Type B pancreatic cell (in vitro differentiated cells): ENCODE data around the gene RAB24. TPM values are rescaled to one million over a fixed set of nuclear protein-coding genes. Genes with fewer than 3 reads are reported as not detected.
"Not testable (repeated sequence)": the region's sequence is repeated elsewhere in the genome, so short reads cannot be mapped to it uniquely, and the experiment has no call there.

ENCODE experiments used
- DNase-seq: peaks from one replicate; pipeline ENCODE4 v3.0.0; 2021; ENCODE audit warnings: mixed read lengths; ENCODE audit not compliant: unreplicated experiment; ENCODE audit errors: extremely low spot score
- H3K27ac Mint-ChIP-seq: 2 replicates; pipeline ENCODE4 v1.8.0; 2021; ENCODE audit warnings: mild to moderate bottlenecking, mixed read lengths
- H3K27me3 Mint-ChIP-seq: 2 replicates; pipeline ENCODE4 v1.8.0; 2021; ENCODE audit warnings: mixed read lengths
- H3K36me3 Mint-ChIP-seq: 2 replicates; pipeline ENCODE4 v1.8.0; 2021; ENCODE audit warnings: mixed read lengths
- H3K4me1 Mint-ChIP-seq: one replicate; pipeline ENCODE4 v1.8.0; 2021; ENCODE audit warnings: mixed read lengths; ENCODE audit not compliant: unreplicated experiment
- H3K4me3 Mint-ChIP-seq: 2 replicates; pipeline ENCODE4 v1.8.0; 2021; ENCODE audit warnings: mild to moderate bottlenecking, mixed read lengths
- H3K9me3 Mint-ChIP-seq: 2 replicates; pipeline ENCODE4 v1.8.0; 2021; ENCODE audit warnings: mixed read lengths
- total RNA-seq: library from RNA; stranded (reverse); gene quantifications from 2 replicates; pipeline ENCODE4 v1.2.1, GENCODE V29; 2021; ENCODE audit warnings: low replicate concordance
- TF ChIP-seq, protein P1 (sequence below): fragments of 200-600 bp; sonication (generic); conservative IDR thresholded peaks from 2 replicates; pipeline ENCODE4 v1.5.0; 2021; ENCODE audit warnings: antibody characterized with exemption, mild to moderate bottlenecking

Gene RAB24
- total RNA-seq, 1 donor from 2014 or later = 42.6 TPM

DNA sequence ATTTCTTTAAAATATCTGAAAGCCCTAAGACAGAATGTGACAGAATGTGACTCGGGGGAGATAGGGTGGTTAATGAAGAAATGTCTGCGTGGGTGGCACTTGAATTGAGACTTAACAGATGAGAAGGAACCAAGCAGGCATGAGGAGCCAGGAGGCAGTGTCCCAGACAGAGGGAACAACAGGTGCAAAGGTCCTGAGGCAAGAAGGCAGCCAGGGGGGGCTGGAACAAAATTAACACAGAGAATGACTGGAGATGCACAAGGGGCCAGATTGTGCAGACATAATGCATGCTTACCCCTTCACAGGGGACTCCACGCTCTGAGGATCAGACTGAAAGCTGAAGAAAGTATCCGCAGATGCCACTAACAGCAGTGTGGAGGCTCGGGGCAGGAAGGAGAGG, 46.2 kb upstream of the RAB24 start:
- H3K36me3 Mint-ChIP-seq = no peaks in the 10 kb centered on the region
- TF ChIP-seq, protein P1, sequence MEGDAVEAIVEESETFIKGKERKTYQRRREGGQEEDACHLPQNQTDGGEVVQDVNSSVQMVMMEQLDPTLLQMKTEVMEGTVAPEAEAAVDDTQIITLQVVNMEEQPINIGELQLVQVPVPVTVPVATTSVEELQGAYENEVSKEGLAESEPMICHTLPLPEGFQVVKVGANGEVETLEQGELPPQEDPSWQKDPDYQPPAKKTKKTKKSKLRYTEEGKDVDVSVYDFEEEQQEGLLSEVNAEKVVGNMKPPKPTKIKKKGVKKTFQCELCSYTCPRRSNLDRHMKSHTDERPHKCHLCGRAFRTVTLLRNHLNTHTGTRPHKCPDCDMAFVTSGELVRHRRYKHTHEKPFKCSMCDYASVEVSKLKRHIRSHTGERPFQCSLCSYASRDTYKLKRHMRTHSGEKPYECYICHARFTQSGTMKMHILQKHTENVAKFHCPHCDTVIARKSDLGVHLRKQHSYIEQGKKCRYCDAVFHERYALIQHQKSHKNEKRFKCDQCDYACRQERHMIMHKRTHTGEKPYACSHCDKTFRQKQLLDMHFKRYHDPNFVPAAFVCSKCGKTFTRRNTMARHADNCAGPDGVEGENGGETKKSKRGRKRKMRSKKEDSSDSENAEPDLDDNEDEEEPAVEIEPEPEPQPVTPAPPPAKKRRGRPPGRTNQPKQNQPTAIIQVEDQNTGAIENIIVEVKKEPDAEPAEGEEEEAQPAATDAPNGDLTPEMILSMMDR = no peak
- peak overlapping the region; percentile 100 for H3K4me3 Mint-ChIP-seq
- DNase-seq = no peak
- peaks cover 27% of the 10 kb centered on the region for H3K4me1 Mint-ChIP-seq
- H3K27ac Mint-ChIP-seq = peak overlapping the region; percentile 99
- H3K9me3 Mint-ChIP-seq = no peaks in the 10 kb centered on the region
- H3K27me3 Mint-ChIP-seq = peaks cover 7% of the 10 kb centered on the region

DNA sequence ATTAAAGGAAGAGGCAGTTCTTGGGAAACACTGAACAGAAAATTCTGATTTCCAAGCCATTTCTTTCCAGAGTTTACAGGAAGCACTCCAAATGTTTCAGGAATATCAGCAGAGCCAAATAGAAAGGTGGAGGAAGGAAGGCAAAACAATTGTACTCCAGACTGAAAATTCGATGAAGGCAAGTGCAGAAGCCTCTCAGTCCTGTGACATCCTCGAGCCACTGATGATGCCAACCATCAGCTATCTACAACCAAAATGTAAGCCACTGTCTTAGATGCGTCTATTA, 45.8 kb upstream of the RAB24 start:
- TF ChIP-seq, protein P1 = no peak
- Mint-ChIP-seq H3K36me3 (no peaks in the 10 kb centered on the region), H3K4me1 (peaks cover 27% of the 10 kb centered on the region), H3K9me3 (no peaks in the 10 kb centered on the region), H3K4me3 (peak overlapping the region; percentile 100), H3K27ac (peak overlapping the region; percentile 99), H3K27me3 (peaks cover 2% of the 10 kb centered on the region)
- DNase-seq = no peak

DNA sequence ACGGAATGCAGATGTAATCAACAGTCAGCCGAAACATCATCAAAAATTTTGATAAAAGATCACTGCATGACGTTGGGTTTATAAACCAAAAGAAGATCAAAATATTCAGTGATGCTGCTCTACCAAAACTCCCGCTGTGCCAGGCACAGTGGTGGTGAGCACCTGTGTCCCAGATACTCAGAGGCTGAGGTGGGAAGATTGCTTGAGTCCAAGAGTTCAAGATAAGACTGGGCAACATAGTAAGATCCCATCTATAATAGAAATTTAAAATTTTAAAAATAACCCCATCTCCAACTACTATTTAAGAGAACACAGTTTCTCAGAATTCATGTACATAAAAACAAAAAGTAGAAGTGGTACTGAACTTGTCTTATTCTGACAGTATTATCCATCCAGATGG, 44.2 kb upstream of the RAB24 start:
- DNase-seq = no peak
- peaks cover 27% of the 10 kb centered on the region for H3K4me1 Mint-ChIP-seq
- H3K36me3 Mint-ChIP-seq = peaks cover 6% of the 10 kb centered on the region
- H3K27me3 Mint-ChIP-seq = no peaks in the 10 kb centered on the region
- TF ChIP-seq, protein P1 = no peak
- H3K9me3 Mint-ChIP-seq = no peaks in the 10 kb centered on the region
- H3K4me3 Mint-ChIP-seq = no peak overlapping the region
- no peak overlapping the region for H3K27ac Mint-ChIP-seq

DNA sequence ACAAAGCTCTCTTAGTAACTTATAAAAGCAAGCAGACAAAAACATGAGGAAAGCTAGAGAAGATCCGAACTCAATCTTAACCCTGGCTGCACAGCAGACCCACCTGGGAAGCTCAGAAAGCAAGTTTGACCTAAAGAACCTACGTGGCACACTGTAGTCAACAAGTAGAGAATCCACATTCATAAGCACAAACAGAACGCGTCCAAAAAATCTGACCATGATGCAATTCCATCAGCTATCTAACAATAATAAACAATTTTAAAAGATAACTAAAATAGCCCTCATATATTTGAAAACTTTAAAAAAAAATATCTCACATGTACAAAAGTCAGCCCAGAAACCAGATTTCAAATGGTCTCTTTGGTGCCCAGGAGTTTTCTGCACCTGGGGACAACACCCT, 43.3 kb upstream of the RAB24 start:
- DNase-seq = no peak
- H3K27ac Mint-ChIP-seq = no peak overlapping the region
- H3K4me1 Mint-ChIP-seq = peaks cover 24% of the 10 kb centered on the region
- no peaks in the 10 kb centered on the region for H3K9me3 Mint-ChIP-seq
- no peaks in the 10 kb centered on the region for H3K27me3 Mint-ChIP-seq
- H3K4me3 Mint-ChIP-seq = peak overlapping the region; percentile 31
- H3K36me3 Mint-ChIP-seq = peaks cover 7% of the 10 kb centered on the region
- TF ChIP-seq, protein P1 = no peak

DNA sequence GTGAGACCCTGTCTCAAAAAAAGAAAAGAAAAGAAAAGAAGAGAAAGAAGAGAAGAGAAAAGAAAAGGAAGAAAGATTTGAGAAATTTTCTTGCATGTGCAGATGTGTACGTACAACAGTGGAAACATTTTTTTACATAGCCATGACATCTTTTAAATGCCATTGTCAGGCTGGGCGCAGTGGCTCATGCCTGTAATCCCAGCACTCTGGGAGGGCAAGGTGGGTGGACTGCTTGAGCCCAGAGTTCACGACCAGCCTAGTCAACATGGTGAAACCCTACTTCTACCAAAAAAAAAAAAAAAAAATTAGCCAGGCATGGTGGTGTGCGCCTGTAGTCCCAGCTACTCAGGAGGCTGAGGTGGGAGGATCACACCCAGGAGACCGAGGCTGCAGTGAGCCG, 41.4 kb upstream of the RAB24 start:
- H3K27me3 Mint-ChIP-seq = no peaks in the 10 kb centered on the region
- no peak overlapping the region for H3K27ac Mint-ChIP-seq
- H3K4me3 Mint-ChIP-seq = no peak overlapping the region
- no peaks in the 10 kb centered on the region for H3K9me3 Mint-ChIP-seq
- H3K36me3 Mint-ChIP-seq = peaks cover 14% of the 10 kb centered on the region
- TF ChIP-seq, protein P1 = no peak
- peaks cover 10% of the 10 kb centered on the region for H3K4me1 Mint-ChIP-seq
- no peak for DNase-seq

DNA sequence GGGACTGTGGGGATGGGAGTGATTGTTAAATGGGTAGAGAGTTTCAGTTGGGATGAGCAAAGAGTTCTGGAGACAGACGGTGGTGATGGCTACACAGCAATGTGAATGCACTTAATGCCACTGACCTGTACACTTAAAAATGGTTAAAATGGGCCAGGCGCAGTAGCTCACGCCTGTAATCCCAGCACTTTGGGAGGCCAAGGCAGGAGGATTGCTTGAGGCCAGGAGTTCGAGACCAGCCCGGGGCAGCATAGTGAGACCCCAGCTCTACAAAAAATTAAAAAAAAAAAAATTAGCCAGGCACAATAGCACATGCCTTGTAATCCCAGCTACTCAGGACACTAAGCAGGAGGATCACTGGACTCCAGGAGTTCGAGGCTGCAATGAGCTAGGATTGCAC, 40.3 kb upstream of the RAB24 start:
- H3K4me1 Mint-ChIP-seq = no peaks in the 10 kb centered on the region
- no peaks in the 10 kb centered on the region for H3K9me3 Mint-ChIP-seq
- no peak for DNase-seq
- H3K27me3 Mint-ChIP-seq = no peaks in the 10 kb centered on the region
- no peak overlapping the region for H3K4me3 Mint-ChIP-seq
- peak overlapping the region; percentile 2 for H3K27ac Mint-ChIP-seq
- H3K36me3 Mint-ChIP-seq = peaks cover 17% of the 10 kb centered on the region
- TF ChIP-seq, protein P1 = no peak

DNA sequence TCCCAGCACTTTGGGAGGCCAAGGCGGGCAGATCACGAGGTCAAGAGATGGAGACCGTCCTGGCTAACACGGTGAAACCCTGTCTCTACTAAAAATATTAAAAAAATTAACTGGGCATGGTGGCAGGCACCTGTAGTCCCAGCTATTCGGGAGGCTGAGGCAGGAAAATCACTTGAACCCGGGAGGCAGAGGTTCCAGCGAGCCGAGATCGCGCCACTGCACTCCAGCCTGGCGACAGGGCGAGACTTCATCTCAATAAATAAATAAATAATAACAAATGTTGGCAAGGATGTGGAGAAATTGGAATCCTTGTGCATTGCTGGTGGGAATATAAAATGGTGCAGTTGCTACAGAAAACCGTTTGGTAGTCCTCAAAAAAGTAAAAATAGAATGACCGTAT, 39.5 kb upstream of the RAB24 start:
- not testable (repeated sequence) for H3K27ac Mint-ChIP-seq, H3K27me3 Mint-ChIP-seq, H3K9me3 Mint-ChIP-seq, DNase-seq, H3K4me3 Mint-ChIP-seq, H3K4me1 Mint-ChIP-seq
- H3K36me3 Mint-ChIP-seq = peaks cover 17% of the 10 kb centered on the region
